Astrocyte (in vitro differentiated cells and primary cell): ENCODE measurements around the gene IL17RE. TPM values are rescaled to one million over a fixed set of nuclear protein-coding genes. Genes with fewer than 3 reads are reported as not detected.

Source experiments
- DNase-seq: peaks from one replicate; pipeline ENCODE4 v3.0.0-alpha.2; 2010; ENCODE audit warnings: low read depth
- FAIRE-seq: peaks from 2 replicates; lab custom pipeline; 2011; peaks lifted over from hg19 to GRCh38; lab: Jason Lieb, UNC
- H2AFZ ChIP-seq: 2 replicates; pipeline ENCODE4 v1.6.0; 2012; ENCODE audit warnings: low read depth, low read length, inconsistent platforms
- H3K27ac ChIP-seq: 2 replicates; pipeline ENCODE4 v1.5.1; 2011; ENCODE audit warnings: low read depth, low read length, inconsistent platforms
- H3K27me3 ChIP-seq: 2 replicates; pipeline ENCODE4 v1.6.0; 2011; ENCODE audit warnings: low read length, inconsistent platforms; ENCODE audit not compliant: insufficient read depth
- H3K36me3 ChIP-seq: 2 replicates; pipeline ENCODE4 v1.5.1; 2011; ENCODE audit warnings: low read length, inconsistent platforms; ENCODE audit not compliant: insufficient read depth
- H3K4me1 ChIP-seq: 2 replicates; pipeline ENCODE4 v1.5.1; 2011; ENCODE audit warnings: low read length, inconsistent platforms; ENCODE audit not compliant: insufficient read depth
- H3K4me2 ChIP-seq: 2 replicates; pipeline ENCODE4 v1.6.0; 2012; ENCODE audit warnings: low read length, inconsistent platforms
- H3K4me3 ChIP-seq: 2 replicates; pipeline ENCODE4 v1.5.1; 2011; ENCODE audit warnings: low read depth, mild to moderate bottlenecking, low read length, inconsistent platforms; ENCODE audit not compliant: insufficient read depth
- H3K79me2 ChIP-seq: 2 replicates; pipeline ENCODE4 v1.6.0; 2012; ENCODE audit warnings: mild to moderate bottlenecking, low read length, inconsistent platforms; ENCODE audit not compliant: insufficient read depth
- H3K9ac ChIP-seq: 2 replicates; pipeline ENCODE4 v1.6.0; 2012; ENCODE audit warnings: mild to moderate bottlenecking, low read length, inconsistent platforms
- H3K9me3 ChIP-seq: 2 replicates; pipeline ENCODE4 v1.5.1; 2012; ENCODE audit warnings: low read depth, mild to moderate bottlenecking, low read length, inconsistent platforms; ENCODE audit not compliant: insufficient read depth
- H4K20me1 ChIP-seq: 2 replicates; pipeline ENCODE4 v1.6.0; 2012; ENCODE audit warnings: low read length, inconsistent platforms; ENCODE audit not compliant: insufficient read depth
- H3K27ac Mint-ChIP-seq: one replicate; pipeline ENCODE4 v1.8.0; 2021; ENCODE audit warnings: mild to moderate bottlenecking, mixed read lengths; ENCODE audit not compliant: unreplicated experiment
- H3K27me3 Mint-ChIP-seq: one replicate; pipeline ENCODE4 v1.8.0; 2021; ENCODE audit warnings: low read depth, mixed read lengths; ENCODE audit not compliant: unreplicated experiment
- H3K36me3 Mint-ChIP-seq: one replicate; pipeline ENCODE4 v1.8.0; 2021; ENCODE audit warnings: low read depth, mixed read lengths; ENCODE audit not compliant: unreplicated experiment
- H3K4me1 Mint-ChIP-seq: one replicate; pipeline ENCODE4 v1.8.0; 2021; ENCODE audit warnings: low read depth, mixed read lengths; ENCODE audit not compliant: unreplicated experiment
- H3K4me3 Mint-ChIP-seq: one replicate; pipeline ENCODE4 v1.8.0; 2021; ENCODE audit warnings: mild to moderate bottlenecking, moderate library complexity, mixed read lengths; ENCODE audit not compliant: unreplicated experiment
- H3K9me3 Mint-ChIP-seq: one replicate; pipeline ENCODE4 v1.8.0; 2021; ENCODE audit warnings: mild to moderate bottlenecking, mixed read lengths; ENCODE audit not compliant: unreplicated experiment
- EZH2 ChIP-seq: IDR thresholded peaks from 2 replicates; pipeline ENCODE4 v1.6.1; 2012; ENCODE audit warnings: mild to moderate bottlenecking, low read length, inconsistent platforms; ENCODE audit not compliant: insufficient read depth
- total RNA-seq: library from RNA; stranded (reverse); gene quantifications from 2 replicates; pipeline ENCODE4 v1.2.1, GENCODE V29; 2021
- TF ChIP-seq, protein P1 (sequence below): IDR thresholded peaks from 2 replicates; pipeline ENCODE4 v1.5.1; 2011; ENCODE audit warnings: low read depth, mild to moderate bottlenecking, inconsistent platforms, low read length, moderate library complexity; ENCODE audit not compliant: insufficient read depth

Gene IL17RE
- total RNA-seq, 1 donor from 2014 or later = 4.6 TPM

DNA sequence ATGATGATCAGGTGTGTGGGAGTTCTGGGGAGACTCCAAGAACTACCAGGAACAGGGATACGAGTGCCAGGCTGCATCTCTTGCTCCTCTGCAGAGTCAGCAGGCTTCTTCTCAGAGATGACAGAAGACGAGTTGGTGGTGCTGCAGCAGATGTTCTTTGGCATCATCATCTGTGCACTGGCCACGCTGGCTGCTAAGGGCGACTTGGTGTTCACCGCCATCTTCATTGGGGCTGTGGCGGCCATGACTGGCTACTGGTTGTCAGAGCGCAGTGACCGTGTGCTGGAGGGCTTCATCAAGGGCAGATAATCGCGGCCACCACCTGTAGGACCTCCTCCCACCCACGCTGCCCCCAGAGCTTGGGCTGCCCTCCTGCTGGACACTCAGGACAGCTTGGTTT is 41.6 kb downstream of the IL17RE start:
- Histone ChIP-seq H3K27me3 (no peaks in the 10 kb centered on the region), H3K36me3 (no peaks in the 10 kb centered on the region), H3K9ac (no peak overlapping the region), H4K20me1 (no peaks in the 10 kb centered on the region), H2AFZ (no peak overlapping the region), H3K4me3 (no peak overlapping the region), H3K9me3 (no peaks in the 10 kb centered on the region), H3K27ac (no peak overlapping the region), H3K79me2 (no peaks in the 10 kb centered on the region), H3K4me1 (peaks cover 5% of the 10 kb centered on the region), H3K4me2 (no peak overlapping the region)
- no peaks in the 10 kb centered on the region for H3K4me1 Mint-ChIP-seq
- TF ChIP-seq, protein P1, sequence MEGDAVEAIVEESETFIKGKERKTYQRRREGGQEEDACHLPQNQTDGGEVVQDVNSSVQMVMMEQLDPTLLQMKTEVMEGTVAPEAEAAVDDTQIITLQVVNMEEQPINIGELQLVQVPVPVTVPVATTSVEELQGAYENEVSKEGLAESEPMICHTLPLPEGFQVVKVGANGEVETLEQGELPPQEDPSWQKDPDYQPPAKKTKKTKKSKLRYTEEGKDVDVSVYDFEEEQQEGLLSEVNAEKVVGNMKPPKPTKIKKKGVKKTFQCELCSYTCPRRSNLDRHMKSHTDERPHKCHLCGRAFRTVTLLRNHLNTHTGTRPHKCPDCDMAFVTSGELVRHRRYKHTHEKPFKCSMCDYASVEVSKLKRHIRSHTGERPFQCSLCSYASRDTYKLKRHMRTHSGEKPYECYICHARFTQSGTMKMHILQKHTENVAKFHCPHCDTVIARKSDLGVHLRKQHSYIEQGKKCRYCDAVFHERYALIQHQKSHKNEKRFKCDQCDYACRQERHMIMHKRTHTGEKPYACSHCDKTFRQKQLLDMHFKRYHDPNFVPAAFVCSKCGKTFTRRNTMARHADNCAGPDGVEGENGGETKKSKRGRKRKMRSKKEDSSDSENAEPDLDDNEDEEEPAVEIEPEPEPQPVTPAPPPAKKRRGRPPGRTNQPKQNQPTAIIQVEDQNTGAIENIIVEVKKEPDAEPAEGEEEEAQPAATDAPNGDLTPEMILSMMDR = no peak
- no peak for TF ChIP-seq EZH2
- no peak overlapping the region for H3K27ac Mint-ChIP-seq
- DNase-seq (no peak), FAIRE-seq (no peak)
- peaks cover 13% of the 10 kb centered on the region for H3K36me3 Mint-ChIP-seq
- no peaks in the 10 kb centered on the region for H3K9me3 Mint-ChIP-seq
- no peak overlapping the region for H3K4me3 Mint-ChIP-seq
- peaks cover 2% of the 10 kb centered on the region for H3K27me3 Mint-ChIP-seq

DNA sequence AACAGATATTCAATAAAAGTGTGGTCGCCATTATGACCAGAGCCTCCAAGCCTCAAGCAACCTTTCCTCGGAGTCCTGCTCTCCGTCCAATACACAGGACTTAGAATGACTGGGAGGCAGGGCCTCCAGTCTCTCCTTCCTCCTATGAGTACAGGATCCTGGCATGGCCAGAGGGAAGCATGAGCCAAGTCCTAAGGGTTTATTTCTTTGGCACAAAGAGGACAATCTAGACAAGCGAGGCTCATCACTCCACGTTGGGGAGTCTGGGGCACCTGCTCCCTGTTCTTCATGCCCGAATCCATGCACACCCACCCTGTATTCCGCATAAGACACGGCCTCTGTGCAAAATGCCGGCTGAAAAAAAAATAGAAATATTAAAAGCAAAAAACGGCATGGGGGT is 42.7 kb downstream of the IL17RE start:
- Histone ChIP-seq H3K4me3 (no peak overlapping the region), H3K27me3 (no peaks in the 10 kb centered on the region), H3K9ac (no peak overlapping the region), H4K20me1 (no peaks in the 10 kb centered on the region), H3K4me1 (peaks cover 5% of the 10 kb centered on the region), H3K36me3 (no peaks in the 10 kb centered on the region), H2AFZ (no peak overlapping the region), H3K9me3 (no peaks in the 10 kb centered on the region), H3K79me2 (no peaks in the 10 kb centered on the region), H3K27ac (no peak overlapping the region), H3K4me2 (no peak overlapping the region)
- peaks cover 19% of the 10 kb centered on the region for H3K36me3 Mint-ChIP-seq
- no peaks in the 10 kb centered on the region for H3K4me1 Mint-ChIP-seq
- H3K9me3 Mint-ChIP-seq = no peaks in the 10 kb centered on the region
- peaks cover 6% of the 10 kb centered on the region for H3K27me3 Mint-ChIP-seq
- FAIRE-seq = no peak
- TF ChIP-seq, protein P1 = no peak
- TF ChIP-seq EZH2 = no peak
- DNase-seq = no peak
- H3K27ac Mint-ChIP-seq = no peak overlapping the region
- H3K4me3 Mint-ChIP-seq = peak overlapping the region; percentile 66

DNA sequence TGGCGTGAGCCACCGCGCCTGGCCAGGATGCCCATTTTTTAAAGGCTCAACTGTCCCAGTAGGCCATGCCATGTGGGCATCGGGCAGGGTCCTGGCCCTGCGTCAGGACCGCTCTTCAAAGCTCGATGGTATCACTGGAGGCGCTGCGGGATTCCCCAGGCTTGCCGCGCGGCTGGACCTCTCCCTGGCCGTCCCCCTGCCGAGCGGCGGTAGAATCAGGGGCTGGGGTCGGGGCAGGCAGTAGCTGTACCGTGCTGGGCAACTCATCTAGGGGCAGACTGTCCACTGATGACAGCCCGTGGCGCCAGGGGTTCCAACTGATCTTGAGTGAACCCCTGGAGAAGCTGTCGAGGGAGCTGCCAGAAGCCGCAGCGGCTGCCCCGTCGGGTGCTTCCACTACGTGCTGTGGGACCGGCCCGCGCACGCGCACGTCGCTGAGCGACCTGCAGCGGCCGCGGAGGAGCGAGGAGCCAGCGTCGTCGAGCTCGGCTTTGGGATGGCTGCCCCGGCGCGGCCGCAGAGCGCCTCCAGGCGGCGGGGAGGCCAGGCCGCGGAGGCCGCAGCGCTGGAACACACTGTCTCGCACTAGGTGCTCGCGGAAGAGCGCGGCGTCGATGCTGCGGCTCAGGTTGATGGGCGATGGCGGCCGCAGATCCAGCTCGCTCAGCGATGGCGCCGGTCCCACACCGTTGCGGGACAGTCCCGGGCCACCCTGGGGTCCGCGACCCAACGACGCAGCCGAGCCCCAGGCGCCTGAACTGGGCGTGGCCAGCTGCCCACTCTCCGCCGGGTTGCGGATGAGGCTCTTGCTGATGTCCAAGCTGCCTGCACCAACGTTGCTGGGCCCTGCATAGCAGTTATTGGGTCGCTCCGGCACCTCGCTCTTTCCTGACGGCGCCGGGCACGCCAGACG is 43.7 kb downstream of the IL17RE start:
- peak overlapping the region; percentile 34 for H3K27ac Mint-ChIP-seq
- FAIRE-seq = no peak

More for the DNA sequence above, 43.7 kb downstream of the IL17RE start:
- H3K9ac ChIP-seq = peak overlapping the region; percentile 70
- peak overlapping the region; percentile 63 for H3K4me3 ChIP-seq
- H3K9me3 ChIP-seq = no peaks in the 10 kb centered on the region
- no peaks in the 10 kb centered on the region for H3K79me2 ChIP-seq
- Mint-ChIP-seq H3K4me3 (peak overlapping the region; percentile 80), H3K4me1 (no peaks in the 10 kb centered on the region), H3K9me3 (no peaks in the 10 kb centered on the region), H3K27me3 (peaks cover 9% of the 10 kb centered on the region), H3K36me3 (peaks cover 19% of the 10 kb centered on the region)
- no peaks in the 10 kb centered on the region for H4K20me1 ChIP-seq
- H3K36me3 ChIP-seq = no peaks in the 10 kb centered on the region
- peaks cover 5% of the 10 kb centered on the region for H3K4me1 ChIP-seq
- H3K27ac ChIP-seq = no peak overlapping the region
- peak overlapping the region; percentile 94 for H3K4me2 ChIP-seq
- DNase-seq = peak; percentile 77
- TF ChIP-seq, protein P1 = peak; percentile 32
- no peak for TF ChIP-seq EZH2
- H3K27me3 ChIP-seq = no peaks in the 10 kb centered on the region
- H2AFZ ChIP-seq = peak overlapping the region; percentile 94
